PC-3 (cell line): ENCODE data around the gene PSMB5. TPM values are rescaled to one million over a fixed set of nuclear protein-coding genes. Genes with fewer than 3 reads are reported as not detected.

Experiments
- ATAC-seq: fragments of 200-7000 bp; cut with Tn5 transposase; 2 replicates; pipeline ENCODE4 v1.9.1; 2020; ENCODE audit warnings: mild to moderate bottlenecking, moderate library complexity
- BruUV-seq: library from RNA; stranded (reverse); fragments of 400-500 nt; replicated peaks from 2 replicates; lab custom pipeline; 2021; lab: Mats Ljungman, UMichigan
- CTCF ChIA-PET: fragments of 300-600 bp; sonication (Branson Sonifier 250); formaldehyde crosslinking; loops from one replicate; lab custom pipeline; 2022; ENCODE audit warnings: antibody characterized with exemption; lab: Charles Lee
- POLR2A ChIA-PET: fragments of 300-600 bp; sonication (Branson Sonifier 250); formaldehyde crosslinking; loops from one replicate; lab custom pipeline; 2022; ENCODE audit warnings: antibody characterized with exemption; ENCODE audit not compliant: unreplicated experiment; lab: Charles Lee
- DNase-seq: peaks from one replicate; pipeline ENCODE4 v3.0.0-alpha.2; 2015
- H2AFZ ChIP-seq: fragments of 300-600 bp; sonication (generic); 2 replicates; pipeline ENCODE4 v1.6.0; 2016; ENCODE audit warnings: antibody characterized with exemption, low read length
- H3F3A ChIP-seq: fragments of 300-600 bp; sonication (generic); one replicate; pipeline ENCODE4 v1.6.0; 2017; ENCODE audit warnings: antibody characterized with exemption, low read length, control low read depth, mild to moderate bottlenecking; ENCODE audit not compliant: unreplicated experiment
- H3K27ac ChIP-seq: fragments of 300-600 bp; sonication (generic); 2 replicates; pipeline ENCODE4 v1.5.1; 2016; ENCODE audit warnings: mild to moderate bottlenecking, low read length
- H3K27me3 ChIP-seq: fragments of 300-600 bp; sonication (generic); 2 replicates; pipeline ENCODE4 v1.6.1; 2016; ENCODE audit warnings: low read length, mixed read lengths
- H3K36me3 ChIP-seq: fragments of 300-600 bp; sonication (generic); 2 replicates; pipeline ENCODE4 v1.6.1; 2016; ENCODE audit warnings: low read depth, mixed run types, low read length, mixed read lengths
- H3K4me1 ChIP-seq: fragments of 300-600 bp; sonication (generic); 2 replicates; pipeline ENCODE4 v1.5.1; 2016; ENCODE audit warnings: low read length; ENCODE audit not compliant: insufficient read depth
- H3K4me2 ChIP-seq: fragments of 300-600 bp; sonication (generic); 2 replicates; pipeline ENCODE4 v1.6.0; 2016; ENCODE audit warnings: low read length
- H3K4me3 ChIP-seq: fragments of 300-600 bp; sonication (generic); 2 replicates; pipeline ENCODE4 v1.5.1; 2016; ENCODE audit warnings: mild to moderate bottlenecking, low read length, mixed read lengths
- H3K79me2 ChIP-seq: fragments of 300-600 bp; sonication (generic); 2 replicates; pipeline ENCODE4 v1.6.1; 2017; ENCODE audit warnings: low read length, mixed read lengths
- H3K9ac ChIP-seq: fragments of 300-600 bp; sonication (generic); 2 replicates; pipeline ENCODE4 v1.6.0; 2016; ENCODE audit warnings: mild to moderate bottlenecking, low read length
- H3K9me2 ChIP-seq: fragments of 300-600 bp; sonication (generic); replicated peaks from 2 replicates; pipeline ENCODE4 v1.6.1; 2016; ENCODE audit warnings: mixed run types, low read length, mixed read lengths
- H3K9me3 ChIP-seq: fragments of 300-600 bp; sonication (generic); 2 replicates; pipeline ENCODE4 v1.6.1; 2016; ENCODE audit warnings: low read length, mixed read lengths
- H4K20me1 ChIP-seq: fragments of 300-600 bp; sonication (generic); 2 replicates; pipeline ENCODE4 v1.6.1; 2016; ENCODE audit warnings: low read length, mixed read lengths
- CTCF ChIP-seq: fragments of 300-600 bp; sonication (generic); conservative IDR thresholded peaks from 2 replicates; pipeline ENCODE4 v1.5.1; 2017; ENCODE audit warnings: antibody characterized with exemption, low read depth, mild to moderate bottlenecking, low read length
- EZH2 ChIP-seq: fragments of 300-600 bp; sonication (generic); IDR thresholded peaks from one replicate; pipeline ENCODE4 v1.6.1; 2017; ENCODE audit warnings: antibody characterized with exemption, mild to moderate bottlenecking, low read length; ENCODE audit not compliant: unreplicated experiment
- EZH2phosphoT487 ChIP-seq: fragments of 300-600 bp; sonication (generic); IDR thresholded peaks from 2 replicates; pipeline ENCODE4 v1.6.1; 2018; ENCODE audit warnings: mild to moderate bottlenecking, antibody characterized with exemption, low read length, borderline replicate concordance
- intact Hi-C: fragments of 100-400 bp; cut with micrococcal nuclease; formaldehyde crosslinking; loops from 2 replicates; pipeline ENCODE4 v1.9.0; 2023
- total RNA-seq: library from RNA; depleted of rRNA; stranded (reverse); fragments of >200 nt; gene quantifications from 2 replicates; pipeline ENCODE4 v1.2.3, GENCODE V29; 2014

Gene PSMB5
- total RNA-seq, 1 experiment from 2014 or later, result 424 TPM

- intact Hi-C loops, result loop anchor here (10.0 kb wide), 1 partner anchor 327 kb away; the partner anchor contains the start of genes BCL2L2 and PPP1R3E
- Histone ChIP-seq H3K79me2 (peaks cover 73% of the 10 kb centered on the region), H3K4me1 (peaks cover 46% of the 10 kb centered on the region), H3K4me3 (peak overlapping the region; percentile 80), H3K36me3 (peaks cover 22% of the 10 kb centered on the region; the same call in 1 of the 2 replicates), H3K9me3 (no peaks in the 10 kb centered on the region), H4K20me1 (0 out of 2 replicates have a peak, but pooled peaks cover 5% of the 10 kb centered on the region), H3K9me2 (no peaks in the 10 kb centered on the region), H3K4me2 (peak overlapping the region; percentile 85), H3K27ac (peak overlapping the region; percentile 78), H3K27me3 (no peaks in the 10 kb centered on the region), H3K9ac (peak overlapping the region; percentile 13; the same call in 1 of the 2 replicates), H2AFZ (no peak overlapping the region), H3F3A (peaks cover 7% of the 10 kb centered on the region)
- BruUV-seq, result no TSS peak
- ChIA-PET CTCF (interaction anchor here (0.6 to 2.4 kb wide), 3 partner anchors 8 to 663 kb away, joined by 3 to 11 read pairs (median 3); no protein-coding TSS in a partner anchor), POLR2A (interaction anchor here (0.6 to 0.8 kb wide), 4 partner anchors 8 to 117 kb away, joined by 3 to 16 read pairs (median 6); partner anchors contain the start of genes ACIN1, C14orf119 and LRP10)
- ATAC-seq (peak; percentile 34), DNase-seq (peak; percentile 92)
- no peak for TF ChIP-seq EZH2phosphoT487
- TF ChIP-seq EZH2, result no peak
- no peak for TF ChIP-seq CTCF
These were observed 56.8 kb downstream of the PSMB5 start for GRCh38 chr14:22977684-22978486.

DNA sequence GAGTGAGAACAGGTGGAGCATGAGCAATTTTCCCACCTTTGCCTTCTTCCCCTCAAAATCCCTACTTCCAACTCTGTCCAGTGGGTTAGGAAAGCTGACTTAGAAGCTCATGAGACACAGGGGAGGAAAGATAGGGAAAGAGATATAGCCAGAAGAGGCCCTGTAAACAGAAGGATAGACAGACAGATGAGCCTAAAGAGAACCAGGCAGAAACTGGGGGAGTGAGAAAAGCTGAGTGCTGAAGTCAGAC lies 57.3 kb downstream of the PSMB5 start:
- no peak overlapping the region for H2AFZ ChIP-seq
- no peaks in the 10 kb centered on the region for H3K9me2 ChIP-seq
- no peak for ATAC-seq
- H3K4me1 ChIP-seq, result peaks cover 46% of the 10 kb centered on the region
- H4K20me1 ChIP-seq, result 0 out of 2 replicates have a peak, but pooled peaks cover 6% of the 10 kb centered on the region
- no peaks in the 10 kb centered on the region for H3K27me3 ChIP-seq
- DNase-seq, result no peak
- intact Hi-C loops, result loop anchor here (10.0 kb wide), 1 partner anchor 327 kb away; the partner anchor contains the start of genes BCL2L2 and PPP1R3E
- peak overlapping the region; percentile 78 for H3K27ac ChIP-seq
- peaks cover 27% of the 10 kb centered on the region; the same call in 1 of the 2 replicates for H3K36me3 ChIP-seq
- BruUV-seq, result no TSS peak
- H3K9me3 ChIP-seq, result no peaks in the 10 kb centered on the region
- peak overlapping the region; percentile 43 for H3K4me3 ChIP-seq
- peaks cover 68% of the 10 kb centered on the region for H3K79me2 ChIP-seq
- H3K9ac ChIP-seq, result peak overlapping the region; percentile 13; the same call in 1 of the 2 replicates
- H3K4me2 ChIP-seq, result peak overlapping the region; percentile 85
- ChIA-PET CTCF (interaction anchor here (0.6 to 2.4 kb wide), 2 partner anchors 9 to 29 kb away, joined by 3 to 11 read pairs; no protein-coding TSS in a partner anchor), POLR2A (interaction anchor here (0.6 to 0.8 kb wide), 3 partner anchors 33 to 118 kb away, joined by 3 to 8 read pairs (median 5); partner anchors contain the start of genes ACIN1, C14orf119 and LRP10)
- H3F3A ChIP-seq, result peaks cover 7% of the 10 kb centered on the region
- TF ChIP-seq EZH2phosphoT487, result no peak
- TF ChIP-seq CTCF, result no peak
- TF ChIP-seq EZH2, result no peak
